GM23248 (cell line): ENCODE measurements around the gene DUSP16.

Source experiments
- EZH2 ChIP-seq: fragments of 200-600 bp; sonication (generic); IDR thresholded peaks from 2 replicates; pipeline ENCODE4 v1.6.1; 2018; ENCODE audit warnings: antibody characterized with exemption, mild to moderate bottlenecking; ENCODE audit not compliant: insufficient read depth, poor library complexity, severe bottlenecking
- EZH2phosphoT487 ChIP-seq: fragments of 200-600 bp; sonication (generic); IDR thresholded peaks from 2 replicates; pipeline ENCODE4 v1.6.1; 2018; ENCODE audit warnings: antibody characterized with exemption, moderate library complexity, mild to moderate bottlenecking, low read depth; ENCODE audit not compliant: insufficient read depth

GRCh38 chr12:12612358-12612757 lies 49.7 kb upstream of the DUSP16 start:
- TF ChIP-seq EZH2 (no peak), EZH2phosphoT487 (no peak)
